HUES6 (cell line): ENCODE results near the gene SEMA4D.

Experiments
- H3K27ac ChIP-seq: 2 replicates; pipeline ENCODE4 v1.7.0; 2013; ENCODE audit warnings: low read depth, mild to moderate bottlenecking, low read length, inconsistent platforms
- H3K27me3 ChIP-seq: 2 replicates; pipeline ENCODE4 v1.6.1; 2013; ENCODE audit warnings: low read length; ENCODE audit not compliant: control insufficient read depth, insufficient read depth
- H3K36me3 ChIP-seq: 2 replicates; pipeline ENCODE4 v1.6.1; 2013; ENCODE audit warnings: low read length; ENCODE audit not compliant: control insufficient read depth, insufficient read depth
- H3K4me1 ChIP-seq: 2 replicates; pipeline ENCODE4 v1.6.1; 2013; ENCODE audit warnings: low read length; ENCODE audit not compliant: control insufficient read depth, insufficient read depth
- H3K4me3 ChIP-seq: 2 replicates; pipeline ENCODE4 v1.5.1; 2013; ENCODE audit warnings: low read depth, low read length
- H3K9ac ChIP-seq: one replicate; pipeline ENCODE4 v1.6.1; 2013; ENCODE audit warnings: mild to moderate bottlenecking, low read length
- H3K9me3 ChIP-seq: 2 replicates; pipeline ENCODE4 v1.6.1; 2013; ENCODE audit warnings: low read depth, low read length; ENCODE audit not compliant: control insufficient read depth, insufficient read depth

SEMA4D gene

DNA sequence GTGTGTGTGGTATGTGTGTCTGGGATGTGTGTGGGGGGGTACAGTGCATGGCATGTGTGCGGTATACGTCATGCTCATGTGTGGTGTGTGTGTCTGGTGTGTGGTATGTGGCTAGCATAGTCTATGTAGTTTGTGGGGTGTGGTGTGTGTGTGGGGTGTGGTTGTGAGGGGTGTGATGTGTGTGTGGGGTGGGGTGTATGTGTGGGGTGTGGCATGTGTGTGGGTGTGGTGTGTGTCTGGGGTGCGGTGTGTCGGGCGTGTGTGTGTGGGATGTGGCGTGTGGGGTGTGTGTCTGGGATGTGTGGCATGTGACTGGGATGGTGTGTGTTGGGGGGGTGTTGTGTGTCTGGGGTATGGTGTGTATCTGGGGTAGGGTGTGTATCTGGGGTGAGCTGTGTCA lies 127.3 kb downstream of the SEMA4D start:
- H3K36me3 ChIP-seq: no peaks in the 10 kb centered on the region
- H3K9me3 ChIP-seq: no peaks in the 10 kb centered on the region
- H3K27me3 ChIP-seq: no peaks in the 10 kb centered on the region
- no peak overlapping the region for H3K4me3 ChIP-seq
- H3K4me1 ChIP-seq: no peaks in the 10 kb centered on the region; the same call in 1 of the 2 replicates
- no peak overlapping the region for H3K27ac ChIP-seq
- no peak overlapping the region for H3K9ac ChIP-seq

DNA sequence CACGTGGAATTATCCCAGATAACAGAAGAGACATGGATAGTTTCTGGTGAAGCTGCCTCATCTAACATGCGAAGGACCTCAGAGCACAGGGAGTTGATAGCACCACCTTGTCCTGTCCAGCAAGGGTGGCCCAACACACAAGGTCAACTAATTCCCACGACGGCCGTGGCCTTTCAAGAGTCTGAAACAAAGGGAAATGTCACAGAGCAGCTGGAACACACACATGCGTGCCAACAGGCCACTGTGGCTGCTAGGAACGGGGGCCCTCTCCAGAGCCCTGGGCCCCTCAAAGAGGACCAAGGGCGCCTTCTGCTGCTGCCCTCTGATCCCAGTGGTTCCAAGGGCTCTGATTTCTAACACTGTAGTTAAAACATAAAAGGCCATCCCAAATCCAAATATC lies 128.9 kb downstream of the SEMA4D start:
- H3K4me3 ChIP-seq: no peak overlapping the region
- no peaks in the 10 kb centered on the region for H3K27me3 ChIP-seq
- no peaks in the 10 kb centered on the region for H3K4me1 ChIP-seq
- H3K9ac ChIP-seq: no peak overlapping the region
- H3K36me3 ChIP-seq: peaks cover 2% of the 10 kb centered on the region; the same call in 1 of the 2 replicates
- no peaks in the 10 kb centered on the region for H3K9me3 ChIP-seq
- H3K27ac ChIP-seq: no peak overlapping the region

DNA sequence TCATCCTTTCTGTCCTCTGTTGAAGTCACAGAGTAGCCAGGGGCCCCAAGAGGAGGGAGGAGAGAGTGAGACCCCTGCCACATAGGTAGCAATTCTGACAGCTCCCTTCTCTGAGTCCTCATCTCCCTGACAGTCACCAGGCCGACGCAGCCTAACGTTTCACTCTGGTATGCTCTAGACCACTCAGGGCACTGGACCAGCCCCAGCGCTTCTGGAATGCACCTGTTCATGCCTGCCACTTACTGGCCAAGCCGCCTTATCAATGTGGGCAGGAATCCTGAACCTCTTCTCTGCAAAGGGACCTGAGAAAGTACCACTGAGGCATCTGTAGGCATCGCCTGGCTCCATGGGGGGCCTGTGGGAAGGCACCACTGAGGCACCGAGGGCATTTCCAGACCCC lies 129.4 kb downstream of the SEMA4D start:
- no peaks in the 10 kb centered on the region for H3K27me3 ChIP-seq
- H3K36me3 ChIP-seq: peaks cover 6% of the 10 kb centered on the region; the same call in 1 of the 2 replicates
- no peak overlapping the region for H3K27ac ChIP-seq
- H3K9me3 ChIP-seq: no peaks in the 10 kb centered on the region
- no peak overlapping the region for H3K4me3 ChIP-seq
- no peaks in the 10 kb centered on the region for H3K4me1 ChIP-seq
- H3K9ac ChIP-seq: no peak overlapping the region

- Histone ChIP-seq H3K27ac (no peak overlapping the region), H3K4me1 (no peaks in the 10 kb centered on the region), H3K27me3 (no peaks in the 10 kb centered on the region), H3K9me3 (no peaks in the 10 kb centered on the region), H3K4me3 (no peak overlapping the region), H3K36me3 (peaks cover 11% of the 10 kb centered on the region; the same call in 1 of the 2 replicates), H3K9ac (no peak overlapping the region)
These were observed 130.0 kb downstream of the SEMA4D start for GRCh38 chr9:89367726-89368437.

GRCh38 chr9:89367281-89367680 lies 130.6 kb downstream of the SEMA4D start:
- Histone ChIP-seq H3K27ac (no peak overlapping the region), H3K9me3 (no peaks in the 10 kb centered on the region), H3K4me3 (no peak overlapping the region), H3K27me3 (no peaks in the 10 kb centered on the region), H3K9ac (no peak overlapping the region), H3K36me3 (peaks cover 17% of the 10 kb centered on the region), H3K4me1 (no peaks in the 10 kb centered on the region)

GRCh38 chr9:89366711-89367110 lies 131.2 kb downstream of the SEMA4D start:
- H3K9me3 ChIP-seq: no peaks in the 10 kb centered on the region
- no peaks in the 10 kb centered on the region for H3K4me1 ChIP-seq
- no peak overlapping the region for H3K9ac ChIP-seq
- no peak overlapping the region for H3K27ac ChIP-seq
- no peak overlapping the region for H3K4me3 ChIP-seq
- H3K36me3 ChIP-seq: peaks cover 23% of the 10 kb centered on the region
- H3K27me3 ChIP-seq: no peaks in the 10 kb centered on the region

DNA sequence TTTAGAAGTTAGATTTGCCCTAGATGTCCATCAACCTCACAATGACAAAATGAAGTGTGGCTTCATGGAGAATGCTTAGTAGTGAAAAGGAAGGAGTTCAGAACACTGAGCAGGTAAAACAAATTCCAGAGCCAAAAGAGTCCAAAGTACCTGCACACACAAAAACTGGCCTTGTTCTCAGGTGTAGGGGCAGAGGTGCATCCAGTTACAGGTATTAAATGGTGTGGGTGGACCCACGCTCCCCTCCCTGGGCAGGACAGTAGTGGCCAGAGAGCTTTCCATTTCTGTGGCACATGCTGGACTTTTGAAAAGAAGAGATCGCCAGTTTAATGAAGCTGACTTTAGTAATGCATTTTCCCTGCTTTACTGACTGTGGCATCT lies 132.4 kb downstream of the SEMA4D start:
- Histone ChIP-seq H3K9me3 (no peaks in the 10 kb centered on the region), H3K36me3 (peaks cover 35% of the 10 kb centered on the region), H3K27me3 (no peaks in the 10 kb centered on the region), H3K4me3 (no peak overlapping the region), H3K27ac (no peak overlapping the region), H3K9ac (no peak overlapping the region), H3K4me1 (no peaks in the 10 kb centered on the region)

GRCh38 chr9:89364666-89365531 lies 133.0 kb downstream of the SEMA4D start:
- H3K36me3 ChIP-seq: peaks cover 41% of the 10 kb centered on the region
- H3K27ac ChIP-seq: no peak overlapping the region
- no peaks in the 10 kb centered on the region for H3K9me3 ChIP-seq
- H3K27me3 ChIP-seq: no peaks in the 10 kb centered on the region
- H3K4me3 ChIP-seq: no peak overlapping the region
- H3K9ac ChIP-seq: no peak overlapping the region
- H3K4me1 ChIP-seq: no peaks in the 10 kb centered on the region

GRCh38 chr9:89363921-89364665 lies 133.8 kb downstream of the SEMA4D start:
- Histone ChIP-seq H3K27ac (no peak overlapping the region), H3K36me3 (peaks cover 48% of the 10 kb centered on the region), H3K27me3 (no peaks in the 10 kb centered on the region), H3K9ac (no peak overlapping the region), H3K4me3 (no peak overlapping the region), H3K9me3 (no peaks in the 10 kb centered on the region), H3K4me1 (no peaks in the 10 kb centered on the region)

DNA sequence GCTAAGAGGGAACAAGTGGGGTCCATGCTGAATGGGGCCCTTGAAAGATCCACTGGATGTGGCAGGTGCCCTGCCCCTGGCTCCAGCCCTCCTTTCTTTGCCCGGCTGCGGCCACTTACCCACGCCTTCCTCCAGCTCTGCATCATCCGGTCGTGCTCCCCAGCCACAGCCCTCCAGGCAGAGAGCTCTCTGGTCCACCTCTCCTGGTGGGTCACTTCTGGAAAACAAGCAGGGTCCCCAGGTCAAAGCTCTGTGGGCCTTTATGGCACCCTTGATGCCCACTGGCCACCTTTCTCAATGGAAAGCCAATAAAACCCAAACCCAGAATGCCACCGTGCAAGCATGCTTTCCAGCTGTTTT lies 134.6 kb downstream of the SEMA4D start:
- no peak overlapping the region for H3K9ac ChIP-seq
- no peaks in the 10 kb centered on the region for H3K27me3 ChIP-seq
- H3K27ac ChIP-seq: no peak overlapping the region
- no peak overlapping the region for H3K4me3 ChIP-seq
- peaks cover 56% of the 10 kb centered on the region for H3K36me3 ChIP-seq
- H3K4me1 ChIP-seq: no peaks in the 10 kb centered on the region
- no peaks in the 10 kb centered on the region for H3K9me3 ChIP-seq
